ENCODE results near the gene SMYD3. TPM values are rescaled to one million over a fixed set of nuclear protein-coding genes. Genes with fewer than 3 reads are reported as not detected.

The SMYD3 gene
- total and polyA plus RNA-seq, 2 donors (not counting 1 experiment from before 2014, with no cell fraction given): 69.4 to 83.1 TPM

DNA sequence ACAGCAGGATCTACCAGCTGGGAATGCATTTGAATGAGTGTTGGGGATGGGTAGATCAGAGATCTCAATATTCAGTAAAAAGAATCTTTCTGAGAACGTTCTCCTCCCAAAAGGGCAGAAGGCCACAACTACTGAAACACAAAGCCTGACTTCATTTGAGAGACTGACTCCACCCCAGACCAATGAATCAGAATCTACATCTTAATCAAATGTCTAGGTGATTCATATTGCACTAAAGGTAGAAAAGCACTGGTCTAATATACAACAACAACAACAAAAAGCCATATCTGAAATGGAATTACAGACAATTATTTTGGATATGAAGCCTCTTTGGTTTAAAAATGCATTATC lies 123.9 kb downstream of the SMYD3 start:
- H3K4me3 ChIP-seq (replicated peaks in 1 of 4; ENCODE audit: control extremely low read depth in 1 of 4, insufficient read depth in 1 of 4, low read depth in 3 of 4, low read length in 4 of 4): no peak overlapping the region
- no peaks in the 10 kb centered on the region for H3K27me3 ChIP-seq (ENCODE audit: control insufficient read depth, insufficient read depth, low read length)
- no peaks in the 10 kb centered on the region for H3K9me3 ChIP-seq (ENCODE audit: control insufficient read depth, insufficient read depth, low read depth, low read length)
- DNase-seq (ENCODE audit: low read depth in 2 of 2): no peak
- H2AFZ ChIP-seq (ENCODE audit: low read length): no peak overlapping the region
- no peaks in the 10 kb centered on the region for H3K4me1 ChIP-seq (ENCODE audit: control insufficient read depth, extremely low read depth, insufficient read depth, low read length)
- no peak for TF ChIP-seq EZH2 (IDR thresholded peaks at IDR 0.05; ENCODE audit: low read length, missing control alignments)
- TF ChIP-seq, protein P1, sequence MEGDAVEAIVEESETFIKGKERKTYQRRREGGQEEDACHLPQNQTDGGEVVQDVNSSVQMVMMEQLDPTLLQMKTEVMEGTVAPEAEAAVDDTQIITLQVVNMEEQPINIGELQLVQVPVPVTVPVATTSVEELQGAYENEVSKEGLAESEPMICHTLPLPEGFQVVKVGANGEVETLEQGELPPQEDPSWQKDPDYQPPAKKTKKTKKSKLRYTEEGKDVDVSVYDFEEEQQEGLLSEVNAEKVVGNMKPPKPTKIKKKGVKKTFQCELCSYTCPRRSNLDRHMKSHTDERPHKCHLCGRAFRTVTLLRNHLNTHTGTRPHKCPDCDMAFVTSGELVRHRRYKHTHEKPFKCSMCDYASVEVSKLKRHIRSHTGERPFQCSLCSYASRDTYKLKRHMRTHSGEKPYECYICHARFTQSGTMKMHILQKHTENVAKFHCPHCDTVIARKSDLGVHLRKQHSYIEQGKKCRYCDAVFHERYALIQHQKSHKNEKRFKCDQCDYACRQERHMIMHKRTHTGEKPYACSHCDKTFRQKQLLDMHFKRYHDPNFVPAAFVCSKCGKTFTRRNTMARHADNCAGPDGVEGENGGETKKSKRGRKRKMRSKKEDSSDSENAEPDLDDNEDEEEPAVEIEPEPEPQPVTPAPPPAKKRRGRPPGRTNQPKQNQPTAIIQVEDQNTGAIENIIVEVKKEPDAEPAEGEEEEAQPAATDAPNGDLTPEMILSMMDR (conservative IDR thresholded peaks at IDR 0.05 in 1 of 2, IDR thresholded peaks at IDR 0.05 in 1 of 2; ENCODE audit: low read depth in 1 of 2, low read length in 2 of 2): no peak
- no peak overlapping the region for H3K9ac ChIP-seq (ENCODE audit: insufficient read depth, low read length)
- no peak overlapping the region for H3K27ac ChIP-seq (ENCODE audit: insufficient read depth, low read length)
- H3K36me3 ChIP-seq (ENCODE audit: control insufficient read depth, insufficient read depth, low read length): no peaks in the 10 kb centered on the region
- no peak overlapping the region for H3K4me2 ChIP-seq (ENCODE audit: extremely low read depth, insufficient read depth, low read length)
- no peaks in the 10 kb centered on the region for H3K79me2 ChIP-seq (ENCODE audit: control insufficient read depth, insufficient read depth, low read length)
- H4K20me1 ChIP-seq (ENCODE audit: control insufficient read depth, extremely low read depth, insufficient read depth, low read length): no peaks in the 10 kb centered on the region

DNA sequence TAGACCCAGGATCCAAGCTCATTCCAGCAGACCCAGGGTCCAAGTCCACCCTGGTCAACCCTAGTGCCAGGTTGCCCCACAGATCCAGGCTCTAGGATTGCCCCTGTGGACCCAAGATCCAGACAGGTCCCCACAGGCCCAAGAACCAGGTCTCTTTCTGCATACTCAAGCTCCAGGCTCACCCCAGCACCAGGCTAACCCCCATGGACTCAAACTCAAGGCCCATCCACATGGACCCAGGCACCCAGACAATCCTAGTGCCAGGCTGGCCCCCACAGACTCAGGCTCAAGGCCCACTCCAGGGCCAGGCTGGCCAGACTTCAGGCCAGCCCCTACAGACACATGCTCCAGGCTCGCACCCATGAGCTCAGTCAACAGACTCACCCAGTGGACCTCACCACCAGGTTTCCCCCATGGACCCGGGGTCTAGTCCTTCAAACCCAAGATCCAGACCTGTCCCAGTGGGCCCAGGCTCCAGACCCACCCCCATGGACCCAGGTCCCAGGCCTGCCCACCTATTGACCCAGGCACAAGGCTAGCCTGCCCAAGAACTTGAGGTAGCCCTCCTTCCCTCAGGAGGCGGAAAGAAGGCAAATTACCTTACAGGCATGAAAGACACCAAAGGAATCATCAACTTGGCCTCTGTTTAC lies 124.4 kb downstream of the SMYD3 start:
- TF ChIP-seq EZH2 (IDR thresholded peaks at IDR 0.05; ENCODE audit: low read length, missing control alignments): no peak
- TF ChIP-seq, protein P1 (conservative IDR thresholded peaks at IDR 0.05 in 1 of 2, IDR thresholded peaks at IDR 0.05 in 1 of 2; ENCODE audit: low read depth in 1 of 2, low read length in 2 of 2): no peak
- no peaks in the 10 kb centered on the region for H3K4me1 ChIP-seq (ENCODE audit: control insufficient read depth, extremely low read depth, insufficient read depth, low read length)
- H3K9me3 ChIP-seq (ENCODE audit: control insufficient read depth, insufficient read depth, low read depth, low read length): no peaks in the 10 kb centered on the region
- H3K9ac ChIP-seq (ENCODE audit: insufficient read depth, low read length): no peak overlapping the region
- no peaks in the 10 kb centered on the region for H3K27me3 ChIP-seq (ENCODE audit: control insufficient read depth, insufficient read depth, low read length)
- no peak overlapping the region for H2AFZ ChIP-seq (ENCODE audit: low read length)
- H3K4me2 ChIP-seq (ENCODE audit: extremely low read depth, insufficient read depth, low read length): no peak overlapping the region
- no peaks in the 10 kb centered on the region for H3K79me2 ChIP-seq (ENCODE audit: control insufficient read depth, insufficient read depth, low read length)
- no peaks in the 10 kb centered on the region for H3K36me3 ChIP-seq (ENCODE audit: control insufficient read depth, insufficient read depth, low read length)
- no peak overlapping the region for H3K27ac ChIP-seq (ENCODE audit: insufficient read depth, low read length)
- no peak overlapping the region for H3K4me3 ChIP-seq (replicated peaks in 1 of 4; ENCODE audit: control extremely low read depth in 1 of 4, insufficient read depth in 1 of 4, low read depth in 3 of 4, low read length in 4 of 4)
- no peak for DNase-seq (ENCODE audit: low read depth in 2 of 2)
- H4K20me1 ChIP-seq (ENCODE audit: control insufficient read depth, extremely low read depth, insufficient read depth, low read length): no peaks in the 10 kb centered on the region

DNA sequence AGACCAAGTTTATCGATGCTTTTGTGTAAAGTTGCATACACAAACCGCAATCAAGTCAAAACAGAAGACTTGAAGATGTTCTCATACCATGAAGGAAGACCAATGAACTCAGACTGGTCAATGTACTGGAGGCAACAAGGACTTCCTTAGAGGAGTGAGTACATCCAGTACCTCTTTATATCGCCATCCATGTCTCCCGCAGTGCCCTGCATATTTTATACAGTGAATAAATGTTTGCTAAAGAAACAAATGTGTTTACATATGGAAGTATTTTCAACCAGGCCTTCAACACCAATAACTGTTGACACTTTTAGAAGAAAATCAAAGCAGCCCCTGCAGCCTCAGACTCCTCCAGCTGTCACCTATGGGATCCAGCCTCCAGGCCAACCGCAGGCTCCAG lies 125.6 kb downstream of the SMYD3 start:
- no peak overlapping the region for H3K4me2 ChIP-seq (ENCODE audit: extremely low read depth, insufficient read depth, low read length)
- H3K36me3 ChIP-seq (ENCODE audit: control insufficient read depth, insufficient read depth, low read length): no peaks in the 10 kb centered on the region
- no peak overlapping the region for H3K4me3 ChIP-seq (replicated peaks in 1 of 4; ENCODE audit: control extremely low read depth in 1 of 4, insufficient read depth in 1 of 4, low read depth in 3 of 4, low read length in 4 of 4)
- H3K4me1 ChIP-seq (ENCODE audit: control insufficient read depth, extremely low read depth, insufficient read depth, low read length): no peaks in the 10 kb centered on the region
- H3K27ac ChIP-seq (ENCODE audit: insufficient read depth, low read length): no peak overlapping the region
- TF ChIP-seq, protein P1 (conservative IDR thresholded peaks at IDR 0.05 in 1 of 2, IDR thresholded peaks at IDR 0.05 in 1 of 2; ENCODE audit: low read depth in 1 of 2, low read length in 2 of 2): no peak
- no peak for TF ChIP-seq EZH2 (IDR thresholded peaks at IDR 0.05; ENCODE audit: low read length, missing control alignments)
- no peaks in the 10 kb centered on the region for H3K9me3 ChIP-seq (ENCODE audit: control insufficient read depth, insufficient read depth, low read depth, low read length)
- no peaks in the 10 kb centered on the region for H4K20me1 ChIP-seq (ENCODE audit: control insufficient read depth, extremely low read depth, insufficient read depth, low read length)
- H3K9ac ChIP-seq (ENCODE audit: insufficient read depth, low read length): no peak overlapping the region
- H3K79me2 ChIP-seq (ENCODE audit: control insufficient read depth, insufficient read depth, low read length): no peaks in the 10 kb centered on the region
- no peak overlapping the region for H2AFZ ChIP-seq (ENCODE audit: low read length)
- DNase-seq (ENCODE audit: low read depth in 2 of 2): no peak
- H3K27me3 ChIP-seq (ENCODE audit: control insufficient read depth, insufficient read depth, low read length): no peaks in the 10 kb centered on the region
